H1 (cell line): ENCODE measurements around the gene RBM10. TPM values are rescaled to one million over a fixed set of nuclear protein-coding genes. Genes with fewer than 3 reads are reported as not detected.

Experiments used
- CTCF ChIA-PET: fragments of 300-600 bp; sonication (Branson Sonifier 250); formaldehyde crosslinking; loops from one replicate; lab custom pipeline; 2021; ENCODE audit not compliant: partially characterized antibody; lab: Charles Lee
- POLR2A ChIA-PET: fragments of 300-600 bp; sonication (Branson Sonifier 250); formaldehyde crosslinking; loops from one replicate; lab custom pipeline; 2021; ENCODE audit warnings: inconsistent platforms; ENCODE audit not compliant: partially characterized antibody; lab: Charles Lee
- DNase-seq, 2 experiments: peaks; one replicate each; pipeline versions ENCODE4 v3.0.0 to v3.0.0-alpha.2; 2010 to 2022; ENCODE audit warnings: low spot score in 2 of 2, low read depth in 1 of 2, mixed read lengths in 1 of 2
- FAIRE-seq: peaks from 2 replicates; lab custom pipeline; 2011; peaks lifted over from hg19 to GRCh38; lab: Jason Lieb, UNC
- H2AFZ ChIP-seq: 2 replicates; pipeline ENCODE4 v1.8.1; 2012; ENCODE audit warnings: low read length, inconsistent platforms
- H2AK5ac ChIP-seq: 2 replicates; pipeline ENCODE4 v1.6.1; 2013; ENCODE audit warnings: low read depth, low read length
- H2BK120ac ChIP-seq: replicated peaks from 2 replicates; pipeline ENCODE3; 2013; ENCODE audit warnings: low read depth, low read length, inconsistent platforms
- H2BK12ac ChIP-seq: 2 replicates; pipeline ENCODE4 v1.6.1; 2013; ENCODE audit warnings: low read depth, low read length
- H2BK15ac ChIP-seq: 2 replicates; pipeline ENCODE4 v1.6.1; 2013; ENCODE audit warnings: low read length
- H2BK20ac ChIP-seq: 2 replicates; pipeline ENCODE4 v1.6.1; 2013; ENCODE audit warnings: low read length
- H2BK5ac ChIP-seq: 2 replicates; pipeline ENCODE4 v1.6.1; 2013; ENCODE audit warnings: low read depth, low read length
- H3K14ac ChIP-seq: 2 replicates; pipeline ENCODE4 v1.6.1; 2013; ENCODE audit warnings: inconsistent platforms; ENCODE audit not compliant: insufficient read length
- H3K18ac ChIP-seq: 2 replicates; pipeline ENCODE4 v1.6.1; 2013; ENCODE audit warnings: low read length; ENCODE audit errors: extremely low read depth
- H3K23ac ChIP-seq: 2 replicates; pipeline ENCODE4 v1.6.1; 2013; ENCODE audit warnings: inconsistent platforms; ENCODE audit not compliant: insufficient read length
- H3K23me2 ChIP-seq: 2 replicates; pipeline ENCODE4 v1.6.1; 2013; ENCODE audit warnings: low read depth, low read length
- H3K27ac ChIP-seq: 2 replicates; pipeline ENCODE4 v1.6.1; 2011; ENCODE audit warnings: low read depth, low read length, inconsistent platforms
- H3K27me3 ChIP-seq, 4 experiments: replicated peaks in 1 of 4; 1 replicate in 1 of 4; 2 replicates in 3 of 4; pipeline versions ENCODE4 v1.6.1 to v1.8.1; 2011 to 2013; ENCODE audit warnings: low read length in 3 of 4, mild to moderate bottlenecking in 3 of 4, inconsistent platforms in 2 of 4, mixed read lengths in 2 of 4, moderate library complexity in 1 of 4; ENCODE audit not compliant: control insufficient read depth in 3 of 4, insufficient read depth in 3 of 4; ENCODE audit errors: extremely low read depth in 1 of 4
- H3K36me3 ChIP-seq, 4 experiments: 2 replicates each; pipeline versions ENCODE4 v1.6.1 to v1.8.1; 2011 to 2013; ENCODE audit warnings: mild to moderate bottlenecking in 4 of 4, low read length in 3 of 4, moderate library complexity in 2 of 4, control low read depth in 1 of 4, inconsistent platforms in 1 of 4; ENCODE audit not compliant: insufficient read depth in 4 of 4, control insufficient read depth in 2 of 4
- H3K4ac ChIP-seq: replicated peaks from 2 replicates; pipeline ENCODE3; 2013; ENCODE audit warnings: low read length, low read depth, mixed read lengths, inconsistent platforms; ENCODE audit not compliant: insufficient read length
- H3K4me1 ChIP-seq, 4 experiments: replicated peaks in 1 of 4; 1 replicate in 1 of 4; 2 replicates in 3 of 4; pipeline versions ENCODE4 v1.6.1 to v1.8.1; 2011 to 2013; ENCODE audit warnings: low read length in 3 of 4, inconsistent platforms in 2 of 4, mixed read lengths in 1 of 4; ENCODE audit not compliant: insufficient read depth in 4 of 4, control insufficient read depth in 3 of 4
- H3K4me2 ChIP-seq, 2 experiments: 2 replicates each; pipeline versions ENCODE4 v1.6.1 to v1.8.1; 2011 to 2013; ENCODE audit warnings: low read depth in 2 of 2, low read length in 2 of 2, control low read depth in 1 of 2, inconsistent platforms in 1 of 2, mild to moderate bottlenecking in 1 of 2; ENCODE audit not compliant: insufficient read depth in 1 of 2
- H3K4me3 ChIP-seq, 4 experiments: fragments of 200-600, 300-600 bp in 1 of 4; sonication (generic), shearing (Covaris generic), sonication (Bioruptor Twin) in 1 of 4; 2 replicates each; pipeline versions ENCODE4 v1.5.1 to v1.8.1; 2011 to 2016; ENCODE audit warnings: low read length in 4 of 4, low read depth in 3 of 4, control low read depth in 2 of 4, inconsistent platforms in 2 of 4, mild to moderate bottlenecking in 2 of 4, mixed read lengths in 1 of 4, moderate library complexity in 1 of 4; ENCODE audit not compliant: insufficient read depth in 2 of 4; ENCODE audit errors: extremely low read depth in 1 of 4
- H3K56ac ChIP-seq: replicated peaks from 2 replicates; pipeline ENCODE3; 2013; ENCODE audit warnings: low read depth, mild to moderate bottlenecking, mixed read lengths, low read length, inconsistent platforms; ENCODE audit not compliant: insufficient read length
- H3K79me1 ChIP-seq: 2 replicates; pipeline ENCODE4 v1.6.1; 2013; ENCODE audit warnings: low read depth, low read length, control low read depth
- H3K79me2 ChIP-seq, 2 experiments: 2 replicates each; pipeline versions ENCODE4 v1.6.1 to v1.8.1; 2012 to 2013; ENCODE audit warnings: low read length in 2 of 2, mild to moderate bottlenecking in 2 of 2, inconsistent platforms in 1 of 2; ENCODE audit not compliant: insufficient read depth in 2 of 2, control insufficient read depth in 1 of 2
- H3K9ac ChIP-seq, 4 experiments: replicated peaks in 1 of 4; 1 replicate in 1 of 4; 2 replicates in 3 of 4; pipeline versions ENCODE4 v1.6.1 to v1.8.1; 2011 to 2013; ENCODE audit warnings: low read depth in 3 of 4, low read length in 3 of 4, control low read depth in 2 of 4, mild to moderate bottlenecking in 2 of 4, moderate library complexity in 2 of 4, inconsistent platforms in 1 of 4; ENCODE audit errors: extremely low read depth in 1 of 4
- H3K9me3 ChIP-seq, 2 experiments: 2 replicates each; pipeline versions ENCODE4 v1.6.1 to v1.8.1; 2012 to 2013; ENCODE audit warnings: mild to moderate bottlenecking in 2 of 2, moderate library complexity in 2 of 2, control low read depth in 1 of 2, inconsistent platforms in 1 of 2, low read depth in 1 of 2, low read length in 1 of 2, mixed read lengths in 1 of 2; ENCODE audit not compliant: insufficient read depth in 2 of 2
- H4K20me1 ChIP-seq, 2 experiments: replicated peaks in 1 of 2; 2 replicates each; pipeline versions ENCODE3 to v1.8.1; 2011 to 2013; ENCODE audit warnings: inconsistent platforms in 2 of 2, low read length in 2 of 2, mild to moderate bottlenecking in 1 of 2; ENCODE audit not compliant: insufficient read depth in 2 of 2, control insufficient read depth in 1 of 2
- H4K5ac ChIP-seq: 2 replicates; pipeline ENCODE4 v1.6.1; 2013; ENCODE audit warnings: low read length, low read depth, mixed read lengths, inconsistent platforms; ENCODE audit not compliant: insufficient read length
- H4K8ac ChIP-seq: 2 replicates; pipeline ENCODE4 v1.8.0; 2013; ENCODE audit warnings: mild to moderate bottlenecking, moderate library complexity, low read length, inconsistent platforms; ENCODE audit not compliant: insufficient read depth; ENCODE audit errors: extremely low read depth
- H4K91ac ChIP-seq: replicated peaks from 2 replicates; pipeline ENCODE3; 2013; ENCODE audit warnings: low read length, mixed read lengths, inconsistent platforms; ENCODE audit not compliant: insufficient read length
- ASH2L ChIP-seq: fragments of 200-600, 300-600 bp; sonication (generic); IDR thresholded peaks from one replicate; pipeline ENCODE4 v1.7.1; 2017; ENCODE audit warnings: low read length
- CBX5 ChIP-seq: fragments of 300-800, 300-1000 bp; sonication (generic); IDR thresholded peaks from 2 replicates; pipeline ENCODE4 v1.7.1; 2016; ENCODE audit warnings: antibody characterized with exemption, low read length, low read depth
- CBX8 ChIP-seq: fragments of 300-800, 300-1000 bp; sonication (generic); IDR thresholded peaks from 2 replicates; pipeline ENCODE4 v1.7.1; 2016; ENCODE audit warnings: low read depth, low read length, borderline replicate concordance
- MAFK ChIP-seq: IDR thresholded peaks from 2 replicates; pipeline ENCODE4 v1.6.1; 2012; ENCODE audit warnings: low read depth, mild to moderate bottlenecking, improper control_type of control experiment, low read length
- RBBP5 ChIP-seq: IDR thresholded peaks from 2 replicates; pipeline ENCODE4 v1.7.1; 2012; ENCODE audit warnings: low read depth, mild to moderate bottlenecking, inconsistent platforms, low read length, moderate library complexity, borderline replicate concordance
- RFX5 ChIP-seq: IDR thresholded peaks from 2 replicates; pipeline ENCODE4 v1.6.1; 2011; ENCODE audit warnings: low read depth, low read length, improper control_type of control experiment, borderline replicate concordance
- ZNF274 ChIP-seq: IDR thresholded peaks from 2 replicates; pipeline ENCODE4 v1.7.0; 2012; ENCODE audit warnings: low read length, borderline replicate concordance; ENCODE audit errors: extremely low read depth
- WGBS, 2 experiments: shearing (Covaris generic) in 1 of 2; methylation state at CpG; one replicate each; pipeline versions ENCODE4 v1.1.6 to v1.1.7; 2013 to 2015; ENCODE audit warnings: low lambda C conversion rate in 2 of 2, mixed read lengths in 2 of 2, inconsistent platforms in 1 of 2, low coverage in 1 of 2, missing lambda C conversion rate in 1 of 2; ENCODE audit not compliant: insufficient replicate concordance in 2 of 2, insufficient coverage in 1 of 2, insufficient read length in 1 of 2; ENCODE audit errors: extremely low coverage in 1 of 2, missing lambda C conversion rate in 1 of 2; 5-methylcytosine and 5-hydroxymethylcytosine counted together
- polyA plus RNA-seq, 7 experiments: library from polyadenylated mRNA; depleted of rRNA in 3 of 7; stranded (reverse) in 5 of 7; unstranded in 2 of 7; fragments of >200 nt in 5 of 7; fragments of 200-250 nt in 2 of 7; gene quantifications; 1 replicate in 5 of 7; 2 replicates in 1 of 7; 4 replicates in 1 of 7; pipeline versions ENCODE4 v1.2.1 to v1.2.3, GENCODE V29; 2011 to 2013; ENCODE audit warnings: missing spikeins in 2 of 7, mixed read lengths in 2 of 7
- total RNA-seq: library from RNA; stranded (reverse); fragmentation: NEBNext Ultra II Directional; extraction: Animal tissue kit (Norgen Biotek cat#: 25700); gene quantifications from 2 replicates; pipeline ENCODE4 v1.2.1, GENCODE V29; 2021

Gene RBM10
- total and polyA plus RNA-seq, 2 of the 8 experiments (the other 6 are each of a cell fraction or from before 2014, with no cell fraction given) = 35.7 to 64.0 TPM

DNA sequence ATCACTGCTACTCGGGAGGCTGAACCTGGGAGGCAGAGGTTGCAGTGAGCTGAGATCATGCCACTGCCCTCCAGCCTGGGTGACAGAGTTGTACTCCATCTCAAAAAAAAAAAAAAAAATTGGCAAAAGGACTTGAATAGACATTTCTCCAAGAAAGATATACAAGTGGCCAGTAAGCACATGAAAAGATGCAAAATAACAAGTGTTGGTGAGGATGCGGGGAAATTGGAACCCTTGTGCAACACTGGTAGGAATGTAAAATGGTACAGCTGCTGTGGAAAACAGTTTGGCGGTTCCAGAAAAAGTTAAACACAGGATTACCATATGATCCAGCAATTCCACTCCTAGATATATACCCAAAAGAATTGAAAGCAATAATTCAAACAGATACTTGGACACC is 19.4 kb downstream of the RBM10 start:
- H3K4me3 ChIP-seq = no peak overlapping the region
- no peak overlapping the region for H3K4ac ChIP-seq
- no peak overlapping the region for H3K9ac ChIP-seq
- no peak overlapping the region for H3K18ac ChIP-seq
- H3K23ac ChIP-seq = no peak overlapping the region
- H2AFZ ChIP-seq = no peak overlapping the region
- no peak overlapping the region for H4K5ac ChIP-seq
- WGBS, 2 experiments = 96% methylated on average over 3 of the region's 3 CpGs; no CpG with 5 or more reads in 1 of the 2 experiments
- ChIA-PET POLR2A (interaction anchor here (0.6 kb wide), 1 partner anchor 18 kb away, joined by 4 read pairs; no protein-coding TSS in a partner anchor), CTCF (no interaction called here)
- FAIRE-seq (no peak), DNase-seq (no peak)
- no peaks in the 10 kb centered on the region for H3K27me3 ChIP-seq
- H3K79me2 ChIP-seq = peaks cover 0 to 17% of the 10 kb centered on the region in 2 experiments; a peak in 2 of 4 replicates
- no peaks in the 10 kb centered on the region for H4K20me1 ChIP-seq
- H2AK5ac ChIP-seq = no peak overlapping the region
- H3K27ac ChIP-seq = no peak overlapping the region
- H4K8ac ChIP-seq = no peak overlapping the region
- no peaks in the 10 kb centered on the region for H3K4me1 ChIP-seq
- H3K36me3 ChIP-seq = peaks cover 0 to 4% (median 2%) of the 10 kb centered on the region in 4 experiments; a peak in 2 of 8 replicates
- no peak overlapping the region for H3K4me2 ChIP-seq
- H2BK120ac ChIP-seq = no peak overlapping the region
- no peak overlapping the region for H2BK20ac ChIP-seq
- H4K91ac ChIP-seq = no peak overlapping the region
- H2BK5ac ChIP-seq = no peak overlapping the region
- no peaks in the 10 kb centered on the region for H3K79me1 ChIP-seq
- no peaks in the 10 kb centered on the region for H3K9me3 ChIP-seq
- H3K56ac ChIP-seq = no peak overlapping the region
- no peak overlapping the region for H2BK15ac ChIP-seq
- H2BK12ac ChIP-seq = no peak overlapping the region
- H3K23me2 ChIP-seq = no peaks in the 10 kb centered on the region
- no peak overlapping the region for H3K14ac ChIP-seq
- TF ChIP-seq CBX8 = no peak
- TF ChIP-seq MAFK = no peak
- TF ChIP-seq ASH2L = no peak
- no peak for TF ChIP-seq RBBP5
- TF ChIP-seq ZNF274 = no peak
- no peak for TF ChIP-seq CBX5
- no peak for TF ChIP-seq RFX5
